Nephron progenitor cell (in vitro differentiated cells): Measurements from ENCODE around the gene UBALD2.

Source experiments
- DNase-seq: peaks from one replicate; pipeline ENCODE4 v3.0.0; 2021
- H3K27ac Mint-ChIP-seq: 2 replicates; pipeline ENCODE4 v1.8.0; 2021; ENCODE audit warnings: mild to moderate bottlenecking, moderate library complexity, mixed read lengths
- H3K27me3 Mint-ChIP-seq: 2 replicates; pipeline ENCODE4 v1.8.0; 2021; ENCODE audit warnings: mild to moderate bottlenecking, low read depth, mixed read lengths; ENCODE audit not compliant: poor library complexity
- H3K36me3 Mint-ChIP-seq: 2 replicates; pipeline ENCODE4 v1.8.0; 2021; ENCODE audit warnings: low read depth, mixed read lengths
- H3K4me1 Mint-ChIP-seq: 2 replicates; pipeline ENCODE4 v1.8.0; 2021; ENCODE audit warnings: mixed read lengths
- H3K4me3 Mint-ChIP-seq: 2 replicates; pipeline ENCODE4 v1.8.0; 2021; ENCODE audit warnings: mild to moderate bottlenecking, moderate library complexity, mixed read lengths
- H3K9me3 Mint-ChIP-seq: 2 replicates; pipeline ENCODE4 v1.8.0; 2021; ENCODE audit warnings: mild to moderate bottlenecking, moderate library complexity, mixed read lengths
- CTCF ChIP-seq: fragments of 200-600 bp; sonication (generic); IDR thresholded peaks from 2 replicates; pipeline ENCODE4 v1.5.0; 2021; ENCODE audit warnings: antibody characterized with exemption

Gene UBALD2

GRCh38 chr17:76238847-76239537 lies 26.2 kb upstream of the UBALD2 start:
- Mint-ChIP-seq H3K9me3 (no peaks in the 10 kb centered on the region), H3K4me3 (peak overlapping the region; percentile 76), H3K4me1 (peaks cover 41% of the 10 kb centered on the region), H3K27me3 (peaks cover 74% of the 10 kb centered on the region), H3K36me3 (no peaks in the 10 kb centered on the region), H3K27ac (no peak overlapping the region)
- no peak for DNase-seq
- TF ChIP-seq CTCF = no peak

GRCh38 chr17:76239538-76240274 lies 25.4 kb upstream of the UBALD2 start:
- TF ChIP-seq CTCF = no peak
- DNase-seq = peak; percentile 41
- Mint-ChIP-seq H3K36me3 (no peaks in the 10 kb centered on the region), H3K27ac (no peak overlapping the region), H3K27me3 (peaks cover 70% of the 10 kb centered on the region), H3K4me1 (peaks cover 48% of the 10 kb centered on the region), H3K4me3 (peak overlapping the region; percentile 76), H3K9me3 (no peaks in the 10 kb centered on the region)

GRCh38 chr17:76240461-76241203 lies 24.5 kb upstream of the UBALD2 start, which contains the start of gene RNF157:
Gene RNF157, minus strand, starts transcription at chr17:76240493. Its CDS starts 253 bp downstream, at chr17:76240240.
- peak within 1 kb of the TSS; percentile 58 for H3K27ac Mint-ChIP-seq
- peaks cover 69% of the 10 kb centered on the region for H3K27me3 Mint-ChIP-seq

GRCh38 chr17:76241204-76241538 lies 24.0 kb upstream of the UBALD2 start:
- Mint-ChIP-seq H3K27me3 (peaks cover 71% of the 10 kb centered on the region), H3K4me1 (peaks cover 54% of the 10 kb centered on the region), H3K36me3 (no peaks in the 10 kb centered on the region), H3K9me3 (no peaks in the 10 kb centered on the region), H3K4me3 (peak overlapping the region; percentile 86), H3K27ac (peak overlapping the region; percentile 58)
- TF ChIP-seq CTCF = no peak
- DNase-seq = no peak

More at GRCh38 chr17:76240461-76241203, 24.5 kb upstream of the UBALD2 start, which contains the start of gene RNF157:
- Mint-ChIP-seq H3K36me3 (no peaks in the 10 kb centered on the region), H3K4me1 (peaks cover 48% of the 10 kb centered on the region), H3K9me3 (no peaks in the 10 kb centered on the region), H3K4me3 (peak within 1 kb of the TSS; percentile 86)
- TF ChIP-seq CTCF = no peak
- peak; percentile 84 for DNase-seq

- TF ChIP-seq CTCF = no peak
- H3K36me3 Mint-ChIP-seq = no peaks in the 10 kb centered on the region
- peak overlapping the region; percentile 86 for H3K4me3 Mint-ChIP-seq
- no peak for DNase-seq
- no peaks in the 10 kb centered on the region for H3K9me3 Mint-ChIP-seq
- peaks cover 60% of the 10 kb centered on the region for H3K4me1 Mint-ChIP-seq
- H3K27ac Mint-ChIP-seq = no peak overlapping the region
- peaks cover 66% of the 10 kb centered on the region for H3K27me3 Mint-ChIP-seq
Measured at GRCh38 chr17:76241691-76242255, 23.4 kb upstream of the UBALD2 start.
